ENCODE results near the gene NABP2. TPM values are rescaled to one million over a fixed set of nuclear protein-coding genes. Genes with fewer than 3 reads are reported as not detected.

Gene NABP2
- total and polyA plus RNA-seq, 2 donors (not counting 3 experiments of a cell fraction or from before 2014, with no cell fraction given) = 42.4 to 59.7 TPM

DNA sequence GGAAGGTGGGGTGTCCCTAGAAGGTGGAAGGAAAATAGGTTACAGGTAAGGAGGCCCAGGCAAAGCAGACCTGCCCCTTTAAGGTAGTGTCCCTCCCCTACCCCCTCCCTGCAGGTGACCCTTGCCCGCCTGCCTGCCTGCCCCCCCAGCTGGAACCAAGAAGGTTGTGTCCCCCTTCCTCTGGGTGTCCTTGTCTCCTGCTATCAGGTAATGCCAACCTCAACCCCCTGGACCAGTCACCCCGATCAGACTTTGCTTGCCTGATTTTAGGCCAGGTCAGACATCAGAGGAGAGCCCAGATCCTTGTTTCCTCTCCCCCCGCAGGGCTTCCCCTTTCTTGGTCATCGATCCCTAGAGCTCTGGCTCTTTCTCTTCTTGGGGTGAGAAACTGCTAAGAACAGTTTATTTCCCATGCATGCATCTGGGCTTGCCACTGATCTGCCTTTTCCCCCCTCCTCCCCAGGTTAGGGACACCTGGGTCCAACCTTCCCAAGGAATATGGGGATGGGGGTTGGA lies 5.8 kb downstream of the NABP2 start, which contains the start of gene SLC39A5:
TSS of gene SLC39A5 (plus strand) at position 136 of the 516 bp plus-strand sequence. CDS start 1,224 bp downstream, outside the sequence.
- no peak within 1 kb of the TSS for H3K4me3 ChIP-seq (replicated peaks in 1 of 3; ENCODE audit: insufficient read depth in 1 of 3, low read depth in 1 of 3, low read length in 3 of 3)
- FAIRE-seq (no peak), DNase-seq (ENCODE audit: low read depth, low spot score) (no peak)
- no peak within 1 kb of the TSS for H3K4me2 ChIP-seq (ENCODE audit: insufficient read depth, low read length)
- CTCF ChIA-PET = interaction anchor here (1.3 to 1.5 kb wide), 2 partner anchors 13 to 24 kb away, joined by 3 to 4 read pairs; no protein-coding TSS in a partner anchor
- intact Hi-C loops (cut with micrococcal nuclease) (no loop called here), dilution Hi-C loops (cut with MboI; ENCODE audit: extremely low pct_ligation_motif_present, low sequenced_read_pairs) (no loop called here)
- TF ChIP-seq MYC (IDR thresholded peaks at IDR 0.05; ENCODE audit: low read depth, low read length) = no peak
- BruUV-seq (replicated peaks) = no TSS peak
- H3K27me3 ChIP-seq (ENCODE audit: control insufficient read depth in 2 of 2, insufficient read depth in 2 of 2, low read length in 2 of 2) = no peaks in the 10 kb centered on the region
- no peaks in the 10 kb centered on the region for H3K9me1 ChIP-seq (replicated peaks; ENCODE audit: control insufficient read depth, extremely low read depth, insufficient read depth, low read length)
- no peak within 1 kb of the TSS for H2AFZ ChIP-seq (ENCODE audit: low read depth, low read length)
- no peaks in the 10 kb centered on the region for H3K9me3 ChIP-seq (replicated peaks; ENCODE audit: control insufficient read depth, insufficient read depth, low read length)
- H3K27ac ChIP-seq (ENCODE audit: insufficient read depth, low read depth, low read length) = no peak within 1 kb of the TSS
- no peaks in the 10 kb centered on the region for H3K79me2 ChIP-seq (ENCODE audit: control insufficient read depth, insufficient read depth, low read length)
- POLR2A ChIA-PET = no interaction called here
- H3K9ac ChIP-seq (replicated peaks; ENCODE audit: extremely low read depth, insufficient read depth, low read length) = no peak within 1 kb of the TSS
- H4K20me1 ChIP-seq (replicated peaks; ENCODE audit: control insufficient read depth, extremely low read depth, insufficient read depth, low read length) = no peaks in the 10 kb centered on the region
- peaks cover 0 to 2% of the 10 kb centered on the region in 2 experiments for H3K36me3 ChIP-seq (ENCODE audit: control insufficient read depth in 2 of 2, extremely low read depth in 1 of 2, insufficient read depth in 2 of 2, low read length in 2 of 2)
- no peaks in the 10 kb centered on the region for H3K4me1 ChIP-seq (ENCODE audit: control insufficient read depth, extremely low read depth, insufficient read depth, low read length)

DNA sequence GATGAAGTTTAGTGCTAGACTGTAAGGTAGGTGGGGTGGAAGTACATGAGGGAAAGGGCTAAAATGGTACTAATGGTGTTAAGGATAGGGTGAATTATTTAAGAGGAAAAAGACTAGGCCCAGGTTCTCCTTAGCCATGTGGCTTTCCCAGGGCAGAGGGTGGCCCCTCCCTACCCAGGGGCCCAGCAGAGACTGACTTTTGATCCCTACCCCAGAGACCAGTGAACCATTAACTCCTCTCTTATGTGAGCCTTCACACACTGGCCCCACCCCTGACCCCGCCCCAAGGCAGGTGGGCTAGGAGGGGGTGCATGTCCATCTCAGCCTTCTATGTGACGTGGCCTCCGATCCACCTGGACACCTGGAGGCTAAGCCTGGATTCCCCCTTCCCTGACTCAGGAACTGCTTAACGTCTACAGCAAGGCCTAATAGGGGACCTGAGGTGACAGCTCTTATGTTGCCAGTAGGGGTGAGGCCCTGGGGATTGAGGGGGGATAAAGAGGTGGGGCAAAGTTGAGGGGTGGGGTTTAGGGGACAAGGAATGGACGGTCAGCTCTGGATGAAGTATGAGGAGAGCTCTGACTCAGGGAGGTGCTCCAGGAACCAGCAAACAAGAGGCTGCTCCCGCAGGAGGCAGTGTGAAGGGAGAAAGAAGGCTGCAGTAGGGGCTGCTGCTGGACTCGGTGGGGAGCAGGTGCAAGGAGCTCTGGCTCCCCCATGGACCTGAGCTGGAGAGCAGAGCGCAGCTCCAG lies 6.5 kb downstream of the NABP2 start:
- TF ChIP-seq MYC (IDR thresholded peaks at IDR 0.05; ENCODE audit: low read depth, low read length) (no peak), POLR2AphosphoS5 (IDR thresholded peaks at IDR 0.05; ENCODE audit: insufficient read depth, low read depth, low read length) (no peak), GATA2 (IDR thresholded peaks at IDR 0.05; ENCODE audit: insufficient read depth, insufficient read length, low read depth, low read length) (no peak)
- Histone ChIP-seq H3K9me1 (replicated peaks; ENCODE audit: control insufficient read depth, extremely low read depth, insufficient read depth, low read length) (no peaks in the 10 kb centered on the region), H3K4me1 (ENCODE audit: control insufficient read depth, extremely low read depth, insufficient read depth, low read length) (no peaks in the 10 kb centered on the region), H2AFZ (ENCODE audit: low read depth, low read length) (no peak overlapping the region), H3K9ac (replicated peaks; ENCODE audit: extremely low read depth, insufficient read depth, low read length) (no peak overlapping the region), H3K4me3 (replicated peaks in 1 of 3; ENCODE audit: insufficient read depth in 1 of 3, low read depth in 1 of 3, low read length in 3 of 3) (no peak overlapping the region), H3K9me3 (replicated peaks; ENCODE audit: control insufficient read depth, insufficient read depth, low read length) (no peaks in the 10 kb centered on the region), H3K27me3 (ENCODE audit: control insufficient read depth in 2 of 2, insufficient read depth in 2 of 2, low read length in 2 of 2) (no peaks in the 10 kb centered on the region), H3K27ac (ENCODE audit: insufficient read depth, low read depth, low read length) (no peak overlapping the region), H3K79me2 (ENCODE audit: control insufficient read depth, insufficient read depth, low read length) (no peaks in the 10 kb centered on the region), H3K4me2 (ENCODE audit: insufficient read depth, low read length) (no peak overlapping the region), H3K36me3 (ENCODE audit: control insufficient read depth in 2 of 2, extremely low read depth in 1 of 2, insufficient read depth in 2 of 2, low read length in 2 of 2) (peaks cover 0 to 2% of the 10 kb centered on the region in 2 experiments), H4K20me1 (replicated peaks; ENCODE audit: control insufficient read depth, extremely low read depth, insufficient read depth, low read length) (no peaks in the 10 kb centered on the region)
- CTCF ChIA-PET = interaction anchor here (0.5 to 1.3 kb wide), 3 partner anchors 21 to 106 kb away, joined by 3 to 4 read pairs (median 3); no protein-coding TSS in a partner anchor
- dilution Hi-C loops (cut with MboI; ENCODE audit: extremely low pct_ligation_motif_present, low sequenced_read_pairs) (no loop called here), intact Hi-C loops (cut with micrococcal nuclease) (no loop called here)
- no TSS peak for BruUV-seq (replicated peaks)
- no peak for DNase-seq (ENCODE audit: low read depth, low spot score)
- FAIRE-seq = no peak
- POLR2A ChIA-PET = no interaction called here

All from endothelial cell of umbilical vein (primary cell).